NCI-H2171 treated with DMSO at 0.1 percent for 48 hours (cell line): ENCODE data around the gene LSM4.
A peak's percentile ranks its signal among the peaks of the same experiment; 100 is the strongest.
"Not testable (repeated sequence)": the region's sequence is repeated elsewhere in the genome, so short reads cannot be mapped to it uniquely, and the experiment has no call there.

Experiments used
- DNase-seq: peaks from one replicate; lab custom pipeline; 2025; lab: John Stamatoyannopoulos, UW

Gene LSM4

GRCh38 chr19:18340990-18341868, 18.4 kb upstream of the LSM4 start:
- peak; percentile 57 for DNase-seq

- DNase-seq: peak; percentile 11
Measured at GRCh38 chr19:18340190-18340989, 17.5 kb upstream of the LSM4 start, which contains the start of gene PGPEP1. PGPEP1 (plus strand) TSS chr19:18340598; CDS start chr19:18340682, 84 bp downstream.

GRCh38 chr19:18339723-18340122, 16.8 kb upstream of the LSM4 start:
- DNase-seq: no peak

GRCh38 chr19:18338541-18338940, 15.7 kb upstream of the LSM4 start:
- no peak for DNase-seq

- DNase-seq: no peak
Measured at GRCh38 chr19:18336121-18336520, 13.2 kb upstream of the LSM4 start.

- no peak for DNase-seq
Measured at GRCh38 chr19:18333680-18334079, 10.8 kb upstream of the LSM4 start.

- no peak for DNase-seq
Measured at GRCh38 chr19:18332917-18333530, 10.1 kb upstream of the LSM4 start.

- no peak for DNase-seq
Measured at GRCh38 chr19:18330868-18331267, 8.0 kb upstream of the LSM4 start.

GRCh38 chr19:18329035-18329376, 6.1 kb upstream of the LSM4 start:
- no peak for DNase-seq

GRCh38 chr19:18328340-18329034, 5.6 kb upstream of the LSM4 start:
- peak; percentile 95 for DNase-seq

GRCh38 chr19:18326772-18327171, 3.9 kb upstream of the LSM4 start:
- DNase-seq: no peak

GRCh38 chr19:18324373-18324731, 1.5 kb upstream of the LSM4 start:
- DNase-seq: not testable (repeated sequence)

- peak; percentile 22 for DNase-seq
Measured at GRCh38 chr19:18322318-18322758, 538 bp downstream of the LSM4 start.

- DNase-seq: no peak
Measured at GRCh38 chr19:18321734-18322102, 1.2 kb downstream of the LSM4 start.

GRCh38 chr19:18320865-18321733, 1.8 kb downstream of the LSM4 start:
- DNase-seq: no peak

- no peak for DNase-seq
Measured at GRCh38 chr19:18319591-18320135, 3.2 kb downstream of the LSM4 start.

- DNase-seq: no peak
Measured at GRCh38 chr19:18317961-18318800, 4.7 kb downstream of the LSM4 start.

GRCh38 chr19:18313398-18313797, 9.5 kb downstream of the LSM4 start:
- no peak for DNase-seq

GRCh38 chr19:18312092-18312534, 10.8 kb downstream of the LSM4 start:
- no peak for DNase-seq
